Lower leg skin (tissue), 4 donors: ENCODE data around the gene TDRD15. TPM values are rescaled to one million over a fixed set of nuclear protein-coding genes. Genes with fewer than 3 reads are reported as not detected.

ENCODE experiments used
- DNase-seq, 2 donors: peaks; one replicate each; pipeline ENCODE4 v3.0.0-alpha.2; 2019; ENCODE audit warnings: low spot score in 2 of 2
- H3K4me3 ChIP-seq: fragments of 200-600 bp; sonication (generic); 2 replicates; pipeline ENCODE4 v1.5.1; 2017; ENCODE audit warnings: mild to moderate bottlenecking, low read depth; ENCODE audit not compliant: poor library complexity, severe bottlenecking
- POLR2A ChIP-seq, 2 donors: fragments of 450-650 bp; IDR thresholded peaks; one replicate each; pipeline ENCODE4 v1.6.1; 2016 to 2017; ENCODE audit warnings: antibody characterized with exemption in 2 of 2, mild to moderate bottlenecking in 1 of 2, moderate library complexity in 1 of 2
- WGBS, 2 donors: methylation state at CpG; one replicate each; pipeline ENCODE4 v1.1.5; 2018; 5-methylcytosine and 5-hydroxymethylcytosine counted together
- intact Hi-C: fragments of 100-400 bp; cut with DNase I; formaldehyde crosslinking; loops from one replicate; pipeline ENCODE4 v1.15.0; 2023; ENCODE audit warnings: low total_unique reads
- total RNA-seq, 4 donors: library from RNA; depleted of rRNA; stranded (reverse); fragments of >200 nt; gene quantifications; one replicate each; pipeline ENCODE4 v1.1.0, GENCODE V29; 2016
- TF ChIP-seq, protein P1 (sequence below), 3 donors: fragments of 450-650 bp; IDR thresholded peaks; one replicate each; pipeline ENCODE4 v1.5.1; 2016; ENCODE audit warnings: antibody characterized with exemption in 3 of 3, mild to moderate bottlenecking in 3 of 3, moderate library complexity in 2 of 3

Gene TDRD15
- total RNA-seq, 4 donors from 2014 or later: not detected

DNA sequence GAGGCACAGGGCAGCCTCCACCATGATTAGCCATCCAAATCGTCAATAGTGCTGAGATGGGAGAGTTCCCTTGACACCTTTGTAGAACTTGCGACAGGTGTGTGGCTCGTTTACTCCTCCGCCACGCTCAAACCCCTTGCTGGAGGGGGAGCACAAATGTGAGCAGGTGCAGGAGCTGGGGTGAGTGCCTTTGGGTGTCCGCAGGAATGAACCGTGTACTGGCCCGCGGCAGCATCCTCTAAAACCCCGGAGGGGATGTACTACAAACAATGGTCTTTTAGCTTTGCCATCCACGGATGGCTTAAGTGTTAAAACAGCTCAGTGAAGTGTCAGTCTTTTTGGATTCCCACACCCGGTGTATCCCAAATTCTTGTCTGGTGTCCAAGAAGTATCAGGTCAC, 21.4 kb upstream of the TDRD15 start:
- H3K4me3 ChIP-seq: no peak overlapping the region
- TF ChIP-seq, protein P1, sequence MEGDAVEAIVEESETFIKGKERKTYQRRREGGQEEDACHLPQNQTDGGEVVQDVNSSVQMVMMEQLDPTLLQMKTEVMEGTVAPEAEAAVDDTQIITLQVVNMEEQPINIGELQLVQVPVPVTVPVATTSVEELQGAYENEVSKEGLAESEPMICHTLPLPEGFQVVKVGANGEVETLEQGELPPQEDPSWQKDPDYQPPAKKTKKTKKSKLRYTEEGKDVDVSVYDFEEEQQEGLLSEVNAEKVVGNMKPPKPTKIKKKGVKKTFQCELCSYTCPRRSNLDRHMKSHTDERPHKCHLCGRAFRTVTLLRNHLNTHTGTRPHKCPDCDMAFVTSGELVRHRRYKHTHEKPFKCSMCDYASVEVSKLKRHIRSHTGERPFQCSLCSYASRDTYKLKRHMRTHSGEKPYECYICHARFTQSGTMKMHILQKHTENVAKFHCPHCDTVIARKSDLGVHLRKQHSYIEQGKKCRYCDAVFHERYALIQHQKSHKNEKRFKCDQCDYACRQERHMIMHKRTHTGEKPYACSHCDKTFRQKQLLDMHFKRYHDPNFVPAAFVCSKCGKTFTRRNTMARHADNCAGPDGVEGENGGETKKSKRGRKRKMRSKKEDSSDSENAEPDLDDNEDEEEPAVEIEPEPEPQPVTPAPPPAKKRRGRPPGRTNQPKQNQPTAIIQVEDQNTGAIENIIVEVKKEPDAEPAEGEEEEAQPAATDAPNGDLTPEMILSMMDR (IDR thresholded peaks at IDR 0.05): no peak
- TF ChIP-seq POLR2A (IDR thresholded peaks at IDR 0.05): no peak
- intact Hi-C loops: no loop called here
- WGBS, 2 donors: 88 to 89% methylated on average over 12 of the region's 12 CpGs
- no peak for DNase-seq

DNA sequence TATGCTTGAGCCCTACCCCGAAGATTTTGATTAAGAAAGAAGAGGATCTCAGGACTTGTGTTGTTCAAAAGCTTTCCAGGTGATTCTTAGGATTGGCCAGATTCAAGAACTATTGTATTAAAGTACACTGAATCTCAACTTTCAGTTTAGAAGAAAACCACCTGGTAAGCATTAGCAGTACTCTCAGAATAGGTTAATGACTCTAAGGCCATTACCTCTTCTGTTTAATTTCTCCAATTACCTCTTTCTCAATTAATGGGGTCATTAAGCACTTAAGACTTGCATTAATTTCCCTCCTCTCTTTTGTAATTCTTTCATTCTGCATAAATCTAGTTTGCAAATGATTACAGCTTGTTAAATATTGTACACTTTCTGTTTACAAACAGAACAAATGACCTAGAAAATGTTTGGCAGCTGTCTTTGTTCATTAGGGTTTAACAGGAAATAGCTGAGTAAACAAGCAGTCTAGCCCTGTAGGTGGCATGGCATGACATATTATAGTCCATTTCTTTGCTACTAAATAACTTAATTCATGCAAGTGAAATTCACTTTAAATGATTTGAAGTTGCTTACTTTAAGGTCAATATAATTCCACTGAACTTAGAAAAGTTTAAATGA, 20.4 kb upstream of the TDRD15 start:
- no peak overlapping the region for H3K4me3 ChIP-seq
- intact Hi-C loops: no loop called here
- TF ChIP-seq, protein P1 (IDR thresholded peaks at IDR 0.05): no peak
- TF ChIP-seq POLR2A (IDR thresholded peaks at IDR 0.05): no peak
- no peak for DNase-seq
- 56 to 63% methylated on average over 1 of the region's 1 CpG for WGBS, 2 donors

DNA sequence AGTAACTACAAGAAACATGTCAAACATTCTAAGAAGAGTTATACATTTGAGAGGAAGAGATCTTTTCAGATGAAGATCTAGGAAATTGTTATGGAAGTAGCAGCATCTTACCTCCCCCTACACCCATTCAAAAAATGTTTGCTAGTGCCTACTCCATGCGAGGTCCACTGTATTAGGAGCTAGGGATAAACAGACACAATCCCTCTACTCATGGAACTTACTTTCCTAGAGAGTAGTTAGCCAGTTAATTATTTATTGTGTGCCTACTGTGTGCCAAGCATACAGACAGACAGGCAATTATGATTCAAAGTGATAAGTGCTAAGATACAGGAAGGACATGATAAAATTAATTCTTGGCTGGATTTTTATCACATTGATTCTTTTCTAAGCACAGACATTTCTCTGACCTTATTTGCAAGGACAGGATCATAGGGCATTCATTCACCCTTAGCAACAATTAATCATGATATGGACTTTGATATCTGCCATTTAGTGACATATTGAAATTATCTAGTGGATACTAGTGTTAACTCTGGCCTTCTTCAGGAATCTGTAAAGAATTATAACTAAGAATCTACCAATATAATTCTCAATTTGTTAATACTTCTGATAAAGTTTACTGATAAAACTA, 19.6 kb upstream of the TDRD15 start:
- no peak for DNase-seq
- no peak for TF ChIP-seq POLR2A (IDR thresholded peaks at IDR 0.05)
- 23 to 44% methylated on average over 1 of the region's 1 CpG for WGBS, 2 donors

DNA sequence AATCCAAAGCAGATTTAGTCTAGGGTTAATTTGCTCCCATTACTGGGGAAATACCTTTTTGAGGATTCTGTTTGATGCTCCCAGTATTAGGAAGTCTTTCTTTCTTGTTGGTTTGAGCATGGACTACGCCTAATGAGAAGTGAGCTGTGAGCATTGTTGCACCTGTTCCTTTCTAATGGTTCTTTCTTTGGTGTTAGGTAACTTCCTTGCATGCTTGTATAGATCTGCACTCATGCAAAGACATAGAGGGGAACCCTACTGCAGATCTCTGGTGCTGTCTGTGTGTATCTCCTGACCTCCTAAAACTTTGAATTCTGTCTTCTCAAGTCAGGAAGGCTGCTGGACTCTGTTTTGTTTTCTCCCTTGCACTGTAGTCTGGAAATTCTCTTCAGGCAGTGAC, 12.8 kb upstream of the TDRD15 start:
- WGBS, 2 donors: 90 to 95% methylated on average over 1 of the region's 1 CpG
- H3K4me3 ChIP-seq: no peak overlapping the region
- DNase-seq: no peak
- TF ChIP-seq POLR2A (IDR thresholded peaks at IDR 0.05): no peak
- TF ChIP-seq, protein P1 (IDR thresholded peaks at IDR 0.05): no peak
- intact Hi-C loops: loop anchor here (5.0 to 10.0 kb wide), 2 partner anchors 66 to 454 kb away; partner anchors contain the start of gene APOB

More for the DNA sequence above, 19.6 kb upstream of the TDRD15 start:
- intact Hi-C loops: no loop called here
- H3K4me3 ChIP-seq: no peak overlapping the region

DNA sequence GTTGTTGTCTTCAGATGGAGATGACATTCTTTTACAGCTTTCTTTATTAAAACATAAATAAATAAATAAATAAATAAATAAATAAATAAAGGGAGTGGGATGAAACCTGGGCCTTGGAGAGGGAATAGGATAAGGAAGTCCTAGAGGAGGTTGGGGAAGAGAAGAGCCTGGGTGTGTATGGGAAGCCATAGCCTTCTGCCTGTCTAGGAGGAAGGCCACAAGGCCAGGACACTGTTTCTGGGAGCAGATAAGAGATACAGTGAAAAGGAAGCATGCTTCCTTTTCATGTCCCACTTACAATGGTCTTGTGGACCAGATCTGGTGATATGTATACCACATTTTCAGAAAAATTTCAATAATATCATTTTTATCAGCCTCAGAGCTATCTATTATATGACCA, 6.1 kb upstream of the TDRD15 start:
- DNase-seq: no peak
- intact Hi-C loops: loop anchor here (10.0 kb wide), 1 partner anchor 73 kb away; the partner anchor contains the start of gene APOB
- no peak for TF ChIP-seq POLR2A (IDR thresholded peaks at IDR 0.05)
- TF ChIP-seq, protein P1 (IDR thresholded peaks at IDR 0.05): no peak
- no peak overlapping the region for H3K4me3 ChIP-seq

DNA sequence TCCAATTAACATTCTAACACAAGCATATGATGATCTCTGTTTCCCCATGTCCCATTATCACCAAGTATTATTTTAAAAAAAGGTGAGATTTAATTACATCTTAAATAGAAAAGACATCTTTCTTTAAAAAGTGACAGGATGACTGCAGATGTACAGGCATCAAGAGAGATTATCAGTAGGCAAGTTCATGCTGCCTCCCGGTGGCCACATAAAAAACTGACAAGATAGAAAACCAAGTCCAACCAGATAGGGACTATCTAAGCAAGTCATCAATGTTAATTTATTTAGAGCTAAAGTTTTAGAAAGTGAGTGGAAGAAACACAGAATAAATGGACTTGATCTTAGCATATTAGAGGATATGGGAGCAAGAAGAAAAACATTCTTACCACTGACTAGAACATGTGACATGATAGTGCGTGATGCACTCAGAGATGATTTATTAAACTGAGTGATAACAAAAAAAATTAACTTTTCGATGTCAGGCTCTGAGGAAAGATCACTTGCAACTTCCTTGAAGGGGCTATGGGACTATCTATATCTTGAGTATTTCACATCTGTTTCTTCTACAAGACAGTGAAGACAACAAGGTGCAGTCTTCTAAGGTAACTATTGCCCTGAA, 5.4 kb upstream of the TDRD15 start:
- TF ChIP-seq POLR2A (IDR thresholded peaks at IDR 0.05): no peak
- TF ChIP-seq, protein P1 (IDR thresholded peaks at IDR 0.05): no peak

More for the DNA sequence above, 5.4 kb upstream of the TDRD15 start:
- H3K4me3 ChIP-seq: no peak overlapping the region
- WGBS, 2 donors: 31 to 36% methylated on average over 3 of the region's 3 CpGs
- intact Hi-C loops: loop anchor here (10.0 kb wide), 1 partner anchor 74 kb away; the partner anchor contains the start of gene APOB
- peak in 1 of 2 donors; percentile 21 for DNase-seq
